Lung (tissue), 12 donors: ENCODE data around the gene CXCL14. TPM values are rescaled to one million over a fixed set of nuclear protein-coding genes. Genes with fewer than 3 reads are reported as not detected.

Source experiments
- ATAC-seq: fragments of 200-7000 bp; cut with Tn5 transposase; one replicate; pipeline ENCODE4 v1.9.1; 2020; ENCODE audit warnings: moderate number of reproducible peaks; ENCODE audit not compliant: insufficient read depth, low FRiP score
- DNase-seq, 3 donors: peaks; one replicate each; pipeline ENCODE4 v3.0.0-alpha.2; 2013 to 2017
- H3K27ac ChIP-seq, 2 donors: one replicate each; pipeline ENCODE4 v1.5.1; 2013; ENCODE audit warnings: mild to moderate bottlenecking in 2 of 2, moderate library complexity in 2 of 2, control low read depth in 1 of 2, inconsistent platforms in 1 of 2, low read depth in 1 of 2, low read length in 1 of 2
- H3K27me3 ChIP-seq, 3 donors: one replicate each; pipeline ENCODE4 v1.5.1; 2013; ENCODE audit warnings: low read length in 2 of 3; ENCODE audit not compliant: control insufficient read depth in 3 of 3, insufficient read depth in 3 of 3
- H3K36me3 ChIP-seq, 4 donors: one replicate each; pipeline ENCODE4 v1.5.1; 2013; ENCODE audit warnings: low read length in 4 of 4, mild to moderate bottlenecking in 1 of 4, moderate library complexity in 1 of 4; ENCODE audit not compliant: control insufficient read depth in 4 of 4, insufficient read depth in 4 of 4
- H3K4me1 ChIP-seq, 5 donors: one replicate each; pipeline ENCODE4 v1.5.1; 2013; ENCODE audit warnings: low read length in 5 of 5, mild to moderate bottlenecking in 2 of 5, moderate library complexity in 1 of 5; ENCODE audit not compliant: control insufficient read depth in 5 of 5, insufficient read depth in 5 of 5
- H3K4me3 ChIP-seq: one replicate; pipeline ENCODE4 v1.5.1; 2013; ENCODE audit warnings: mild to moderate bottlenecking, control low read depth, moderate library complexity
- H3K9ac ChIP-seq, 2 donors: one replicate each; pipeline ENCODE4 v1.5.1; 2013; ENCODE audit warnings: low read length in 2 of 2, control low read depth in 1 of 2; ENCODE audit not compliant: insufficient read depth in 1 of 2
- H3K9me3 ChIP-seq, 4 donors: one replicate each; pipeline ENCODE4 v1.5.1; 2013; ENCODE audit warnings: low read length in 3 of 4, mild to moderate bottlenecking in 1 of 4, moderate library complexity in 1 of 4; ENCODE audit not compliant: control insufficient read depth in 4 of 4, insufficient read depth in 3 of 4
- CTCF ChIP-seq: IDR thresholded peaks from 2 replicates; pipeline ENCODE4 v1.5.1; 2012; ENCODE audit warnings: mild to moderate bottlenecking; ENCODE audit errors: control extremely low read depth, extremely low read depth
- WGBS, 2 donors: extraction: QIAGEN DNeasy Blood & Tissue Kit; methylation state at CpG; one replicate each; pipeline ENCODE4 v1.1.7; 2013; 5-methylcytosine and 5-hydroxymethylcytosine counted together
- polyA plus RNA-seq, 2 donors: library from polyadenylated mRNA; stranded (reverse); fragments of 200-250 nt; gene quantifications; one replicate each; pipeline ENCODE4 v1.2.1, GENCODE V29; 2013
- total RNA-seq, 2 donors: library from RNA; depleted of rRNA in 1 of 2; stranded (reverse); fragments of >200 nt in 1 of 2; gene quantifications; one replicate each; pipeline ENCODE4 v1.2.1, GENCODE V29; 2014 to 2021
- donor health status: control.
- donor health status: control.
- donor health status: Bipolar disorder and iron deficiency.
- donor health status: healthy.
- donor health status: DM: yes; HTN: yes; CAD: no.

CXCL14 gene
- total and polyA plus RNA-seq, 4 donors = 1.6 to 31.4 (median 2.4) TPM

DNA sequence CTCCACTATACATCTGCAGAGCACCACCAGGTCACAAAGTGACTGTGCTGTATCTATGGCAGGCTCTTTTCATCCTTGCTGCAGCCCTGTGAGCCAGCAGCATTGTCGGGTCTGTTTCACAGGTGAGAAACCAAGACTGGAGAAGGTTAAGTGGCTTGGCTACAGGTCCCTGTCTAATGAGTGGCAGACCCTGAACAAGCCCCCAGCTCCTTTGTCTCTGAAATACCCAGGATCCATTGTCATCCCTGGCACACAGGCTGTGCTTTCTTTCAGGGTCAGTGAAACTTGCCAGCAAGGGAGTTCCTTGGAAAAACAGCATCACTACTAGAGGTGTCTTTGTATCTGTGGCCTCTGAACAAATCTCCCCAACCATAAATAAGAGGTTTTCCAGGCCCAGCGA, 27.6 kb upstream of the CXCL14 start:
- Histone ChIP-seq H3K4me1 (peaks cover 0 to 7% (median 0%) of the 10 kb centered on the region in 5 donors), H3K27ac (no peak overlapping the region), H3K36me3 (no peaks in the 10 kb centered on the region), H3K9ac (no peak overlapping the region), H3K27me3 (no peaks in the 10 kb centered on the region), H3K4me3 (no peak overlapping the region), H3K9me3 (no peaks in the 10 kb centered on the region)
- no peak for ATAC-seq
- 91% methylated on average over 2 of the region's 2 CpGs for WGBS, 2 donors
- TF ChIP-seq CTCF = no peak
- DNase-seq = no peak

GRCh38 chr5:135605221-135605620, 26.4 kb upstream of the CXCL14 start:
- Histone ChIP-seq H3K4me1 (peaks cover 0 to 7% (median 0%) of the 10 kb centered on the region in 5 donors), H3K27ac (no peak overlapping the region), H3K9ac (no peak overlapping the region), H3K27me3 (no peaks in the 10 kb centered on the region), H3K36me3 (no peaks in the 10 kb centered on the region), H3K9me3 (no peaks in the 10 kb centered on the region), H3K4me3 (no peak overlapping the region)
- WGBS, 2 donors = 77 to 93% methylated on average over 2 of the region's 2 CpGs
- ATAC-seq (no peak), DNase-seq (no peak)
- no peak for TF ChIP-seq CTCF

DNA sequence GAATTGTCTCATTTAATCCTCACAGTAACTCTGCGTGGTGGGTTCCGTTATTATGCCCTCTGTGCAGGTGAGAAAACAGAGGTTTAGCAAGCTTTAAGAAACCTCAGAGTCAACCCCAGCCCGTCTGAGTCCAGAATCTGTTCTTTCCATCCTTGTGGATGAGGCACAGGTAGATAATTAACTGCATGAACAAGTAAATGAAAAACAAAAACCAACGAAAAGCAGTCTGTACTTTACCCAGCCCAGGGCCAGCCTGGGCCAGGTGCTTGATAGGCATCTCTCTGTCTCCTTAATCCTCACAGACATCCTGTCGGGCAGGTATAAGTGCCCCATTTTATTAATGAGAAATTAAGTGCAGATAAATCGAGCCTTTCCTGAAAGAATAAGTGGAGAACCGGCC, 25.3 kb upstream of the CXCL14 start:
- no peak for DNase-seq
- ATAC-seq = no peak
- Histone ChIP-seq H3K4me3 (no peak overlapping the region), H3K27me3 (no peaks in the 10 kb centered on the region), H3K4me1 (peaks cover 0 to 8% (median 1%) of the 10 kb centered on the region in 5 donors), H3K9me3 (no peaks in the 10 kb centered on the region), H3K36me3 (no peaks in the 10 kb centered on the region), H3K27ac (no peak overlapping the region), H3K9ac (no peak overlapping the region)
- 76 to 84% methylated on average over 7 of the region's 7 CpGs for WGBS, 2 donors
- no peak for TF ChIP-seq CTCF
